K562 (cell line): ENCODE results near the gene RGS5. TPM values are rescaled to one million over a fixed set of nuclear protein-coding genes. Genes with fewer than 3 reads are reported as not detected.

Experiments used
- CCNT2 ChIP-seq: IDR thresholded peaks from 2 replicates; pipeline ENCODE4 v1.6.1; 2011; ENCODE audit warnings: borderline replicate concordance, low read depth, mild to moderate bottlenecking, moderate library complexity, mixed read lengths, low read length; ENCODE audit not compliant: insufficient read length; ENCODE audit errors: extremely low read depth
- ETV5 ChIP-seq: sonication (generic); formaldehyde crosslinking; IDR thresholded peaks from 2 replicates; pipeline ENCODE4 v1.4.0; 2020; ENCODE audit warnings: low read depth, mild to moderate bottlenecking, missing genetic modification reagents
- NFRKB ChIP-seq: fragments of 450-650 bp; IDR thresholded peaks from 2 replicates; pipeline ENCODE4 v1.6.1; 2016; ENCODE audit warnings: low read depth
- PBX2 ChIP-seq, 2 experiments: IDR thresholded peaks in 1 of 2; conservative IDR thresholded peaks in 1 of 2; 2 replicates each; pipeline ENCODE4 v1.6.1; 2016; ENCODE audit warnings: low read depth in 2 of 2, mild to moderate bottlenecking in 1 of 2, missing compliant biosample characterization in 1 of 2, missing genetic modification characterization in 1 of 2, moderate library complexity in 1 of 2
- TCF7L2 ChIP-seq: fragments of 150-350 bp; IDR thresholded peaks from 2 replicates; pipeline ENCODE4 v1.6.1; 2016; ENCODE audit warnings: low read depth, mild to moderate bottlenecking, low read length, moderate library complexity
- polyA plus RNA-seq, 8 experiments: library from polyadenylated mRNA; depleted of rRNA in 4 of 8; stranded (reverse) in 5 of 8; unstranded in 3 of 8; fragments of >200 nt; fragmentation: Nextera tagmentation in 2 of 8; fragmentation: Illumina TruSeq in 1 of 8; extraction: Ambion mirVana in 2 of 8; extraction: Trizol in 1 of 8; gene quantifications; 2 replicates each; pipeline versions ENCODE4 v1.2.1 to v1.2.3, GENCODE V29; 2011 to 2014; ENCODE audit warnings: inconsistent platforms in 1 of 8, missing spikeins in 1 of 8
- total RNA-seq, 7 experiments: library from RNA; depleted of rRNA in 6 of 7; stranded (reverse); fragments of >200 nt in 6 of 7; fragmentation: Illumina TruSeq in 2 of 7; extraction: Trizol in 2 of 7; gene quantifications; 2 replicates each; pipeline versions ENCODE4 v1.2.1 to v1.2.3, GENCODE V29; 2011 to 2021; ENCODE audit warnings: low replicate concordance in 1 of 7
- TF ChIP-seq, protein P1 (sequence below): fragments of 450-650 bp; IDR thresholded peaks from 2 replicates; pipeline ENCODE4 v1.7.0; 2016; ENCODE audit warnings: borderline replicate concordance

The RGS5 gene
- total and polyA plus RNA-seq, 9 of the 15 experiments (the other 6 are each of a cell fraction or from before 2014, with no cell fraction given), result 0.71 to 5.3 (median 2.4) TPM

- TF ChIP-seq ETV5 (CRISPR knock-in tag), result no peak
- TF ChIP-seq, protein P1, sequence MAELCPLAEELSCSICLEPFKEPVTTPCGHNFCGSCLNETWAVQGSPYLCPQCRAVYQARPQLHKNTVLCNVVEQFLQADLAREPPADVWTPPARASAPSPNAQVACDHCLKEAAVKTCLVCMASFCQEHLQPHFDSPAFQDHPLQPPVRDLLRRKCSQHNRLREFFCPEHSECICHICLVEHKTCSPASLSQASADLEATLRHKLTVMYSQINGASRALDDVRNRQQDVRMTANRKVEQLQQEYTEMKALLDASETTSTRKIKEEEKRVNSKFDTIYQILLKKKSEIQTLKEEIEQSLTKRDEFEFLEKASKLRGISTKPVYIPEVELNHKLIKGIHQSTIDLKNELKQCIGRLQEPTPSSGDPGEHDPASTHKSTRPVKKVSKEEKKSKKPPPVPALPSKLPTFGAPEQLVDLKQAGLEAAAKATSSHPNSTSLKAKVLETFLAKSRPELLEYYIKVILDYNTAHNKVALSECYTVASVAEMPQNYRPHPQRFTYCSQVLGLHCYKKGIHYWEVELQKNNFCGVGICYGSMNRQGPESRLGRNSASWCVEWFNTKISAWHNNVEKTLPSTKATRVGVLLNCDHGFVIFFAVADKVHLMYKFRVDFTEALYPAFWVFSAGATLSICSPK, result no peak
- no peak for TF ChIP-seq NFRKB
- no peak for TF ChIP-seq PBX2 (CRISPR knock-in tag; IDR thresholded peaks at IDR 0.05; ENCODE audit: low read depth)
- no peak for TF ChIP-seq PBX2 (tag; conservative IDR thresholded peaks at IDR 0.05; ENCODE audit: low read depth)
- no peak for TF ChIP-seq CCNT2
- TF ChIP-seq TCF7L2, result no peak
Observed at GRCh38 chr1:163202833-163203451, at the start of gene RGS5 (continued).
